ENCODE results near the gene SGF29.
"Not testable (repeated sequence)": the region's sequence is repeated elsewhere in the genome, so short reads cannot be mapped to it uniquely, and the experiment has no call there.

Gene SGF29

GRCh38 chr16:28592979-28593553 lies 39.3 kb downstream of the SGF29 start:
- TF ChIP-seq ZFX (IDR thresholded peaks at IDR 0.05) = no peak
- TF ChIP-seq, protein P1, sequence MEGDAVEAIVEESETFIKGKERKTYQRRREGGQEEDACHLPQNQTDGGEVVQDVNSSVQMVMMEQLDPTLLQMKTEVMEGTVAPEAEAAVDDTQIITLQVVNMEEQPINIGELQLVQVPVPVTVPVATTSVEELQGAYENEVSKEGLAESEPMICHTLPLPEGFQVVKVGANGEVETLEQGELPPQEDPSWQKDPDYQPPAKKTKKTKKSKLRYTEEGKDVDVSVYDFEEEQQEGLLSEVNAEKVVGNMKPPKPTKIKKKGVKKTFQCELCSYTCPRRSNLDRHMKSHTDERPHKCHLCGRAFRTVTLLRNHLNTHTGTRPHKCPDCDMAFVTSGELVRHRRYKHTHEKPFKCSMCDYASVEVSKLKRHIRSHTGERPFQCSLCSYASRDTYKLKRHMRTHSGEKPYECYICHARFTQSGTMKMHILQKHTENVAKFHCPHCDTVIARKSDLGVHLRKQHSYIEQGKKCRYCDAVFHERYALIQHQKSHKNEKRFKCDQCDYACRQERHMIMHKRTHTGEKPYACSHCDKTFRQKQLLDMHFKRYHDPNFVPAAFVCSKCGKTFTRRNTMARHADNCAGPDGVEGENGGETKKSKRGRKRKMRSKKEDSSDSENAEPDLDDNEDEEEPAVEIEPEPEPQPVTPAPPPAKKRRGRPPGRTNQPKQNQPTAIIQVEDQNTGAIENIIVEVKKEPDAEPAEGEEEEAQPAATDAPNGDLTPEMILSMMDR (conservative IDR thresholded peaks at IDR 0.05) = no peak

DNA sequence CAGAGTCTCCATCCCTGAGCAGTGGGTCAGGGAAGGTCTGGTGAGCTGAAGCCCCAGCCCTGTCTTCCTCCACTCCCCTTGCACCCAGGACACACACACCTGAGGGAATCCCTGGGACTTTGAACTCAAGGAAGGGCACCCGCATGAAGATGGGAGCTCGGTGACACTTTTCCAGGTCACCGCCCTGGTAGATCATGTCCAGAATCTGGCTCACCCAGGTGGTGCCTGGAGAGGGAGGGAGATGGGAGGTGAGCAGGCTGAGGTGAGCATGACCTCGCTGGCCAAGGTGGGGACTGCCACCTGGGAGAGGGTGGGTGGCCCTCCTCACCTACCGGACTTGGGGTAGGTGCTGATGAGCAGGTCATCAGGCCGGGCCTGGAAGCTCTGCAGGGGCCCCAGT lies 41.7 kb downstream of the SGF29 start:
- H3K27ac ChIP-seq = not testable (repeated sequence)

More at GRCh38 chr16:28592979-28593553, 39.3 kb downstream of the SGF29 start:
- no peak overlapping the region for H3K27ac ChIP-seq

- no peak overlapping the region for H3K27ac ChIP-seq
- TF ChIP-seq, protein P1 (conservative IDR thresholded peaks at IDR 0.05) = no peak
- no peak for TF ChIP-seq ZFX (IDR thresholded peaks at IDR 0.05)
Measured at GRCh38 chr16:28596115-28596630, 42.5 kb downstream of the SGF29 start.

- no peak for TF ChIP-seq ZFX (IDR thresholded peaks at IDR 0.05)
- H3K27ac ChIP-seq = no peak within 1 kb of the TSS
Measured at GRCh38 chr16:28596840-28597691, 43.3 kb downstream of the SGF29 start, which contains the start of gene SULT1A2. TSS of gene SULT1A2 (minus strand) at chr16:28597050. CDS start at chr16:28595930, 1,120 bp downstream.

- TF ChIP-seq, protein P1 (conservative IDR thresholded peaks at IDR 0.05) = no peak
- TF ChIP-seq ZFX (IDR thresholded peaks at IDR 0.05) = no peak
- no peak overlapping the region for H3K27ac ChIP-seq
Measured at GRCh38 chr16:28597692-28598261, 44.1 kb downstream of the SGF29 start.

DNA sequence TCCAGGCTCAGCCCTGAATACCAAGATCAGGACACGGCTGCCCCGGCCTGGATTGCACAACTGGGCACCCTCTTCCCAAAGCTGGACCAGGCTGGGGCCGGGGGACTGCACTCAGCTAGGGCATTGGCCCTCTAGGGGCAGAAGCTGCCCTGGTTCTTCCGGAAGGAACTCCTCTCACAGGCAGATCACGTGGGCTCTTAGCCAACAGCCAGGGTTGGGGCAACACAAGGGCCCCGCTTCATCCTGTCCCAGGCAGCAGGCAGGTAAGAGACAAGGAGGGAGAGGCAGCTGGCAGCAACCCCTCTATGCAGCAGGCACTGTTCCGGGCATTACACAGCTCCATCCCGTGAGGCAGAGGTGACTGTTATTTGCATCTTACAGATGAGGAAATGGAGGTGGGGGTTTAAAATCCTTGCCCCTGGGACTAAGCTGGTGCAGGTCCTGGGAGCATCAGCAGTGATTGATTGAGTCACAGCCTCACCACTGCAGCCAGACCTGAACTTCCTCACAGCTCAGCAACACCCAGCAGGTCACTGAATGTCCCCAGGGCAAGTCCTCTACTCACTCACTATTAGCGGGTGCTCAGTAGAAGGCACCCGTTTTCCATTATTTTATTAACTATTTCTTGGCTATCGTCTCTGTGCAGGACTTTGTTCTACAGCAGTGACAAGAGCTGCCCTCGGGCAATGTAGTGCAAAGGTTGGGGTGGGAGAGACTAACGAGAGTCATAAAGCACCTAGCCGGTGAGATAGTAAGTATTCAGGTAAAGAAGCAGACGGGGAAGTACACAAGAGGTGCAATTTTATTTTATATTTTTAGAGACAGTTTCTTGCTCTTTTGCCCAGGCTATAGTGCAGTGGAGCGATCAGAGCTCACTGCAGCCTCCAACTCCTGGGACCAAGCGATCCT lies 45.9 kb downstream of the SGF29 start:
- H3K27ac ChIP-seq = not testable (repeated sequence)

GRCh38 chr16:28600965-28601364 lies 47.2 kb downstream of the SGF29 start:
- H3K27ac ChIP-seq = not testable (repeated sequence)

DNA sequence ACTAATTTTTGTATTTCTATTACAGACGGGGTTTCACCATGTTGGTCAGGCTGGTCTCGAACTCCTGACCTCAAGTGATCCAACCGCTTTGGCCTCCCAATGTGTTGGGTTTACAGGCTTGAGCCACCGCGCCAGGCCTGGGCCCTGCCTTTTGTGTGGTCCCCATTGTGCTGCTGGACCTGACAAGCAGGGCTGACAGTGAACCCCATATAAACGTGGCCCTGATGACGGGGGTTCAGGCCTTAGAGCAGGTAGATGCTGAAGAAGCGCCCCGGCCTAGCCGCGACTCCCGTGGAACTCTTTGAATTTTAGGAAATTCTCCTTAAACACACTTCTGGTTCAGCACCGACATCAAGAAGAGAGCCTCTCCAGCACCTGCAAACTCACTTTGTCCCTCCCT lies 47.9 kb downstream of the SGF29 start:
- not testable (repeated sequence) for H3K27ac ChIP-seq

- not testable (repeated sequence) for H3K27ac ChIP-seq
Measured at GRCh38 chr16:28602062-28602461, 48.3 kb downstream of the SGF29 start.

- no peak for TF ChIP-seq ZFX (IDR thresholded peaks at IDR 0.05)
- TF ChIP-seq, protein P1 (conservative IDR thresholded peaks at IDR 0.05) = no peak
- no peak overlapping the region for H3K27ac ChIP-seq
Measured at GRCh38 chr16:28602529-28602928, 48.8 kb downstream of the SGF29 start.
